Liver (tissue), 3 donors: Measurements from ENCODE around the gene OR5T1.

Experiments
- MAX ChIP-seq: IDR thresholded peaks from 2 replicates; pipeline ENCODE4 v1.6.1; 2016; ENCODE audit warnings: antibody characterized with exemption
- RAD21 ChIP-seq, 2 donors: IDR thresholded peaks; 2 replicates each; pipeline ENCODE4 v1.6.1; 2016; ENCODE audit warnings: antibody characterized with exemption in 2 of 2, mild to moderate bottlenecking in 2 of 2
- YY1 ChIP-seq: IDR thresholded peaks from 2 replicates; pipeline ENCODE4 v1.6.1; 2016; ENCODE audit warnings: antibody characterized with exemption, mild to moderate bottlenecking
- TF ChIP-seq, protein P1 (sequence below): fragments of 150-350 bp; IDR thresholded peaks from 2 replicates; pipeline ENCODE4 v1.5.1; 2017; ENCODE audit warnings: improper control_type of control experiment, low read depth, low read length; ENCODE audit not compliant: missing input control
- donor health status: healthy.
- donor health status: healthy.

- TF ChIP-seq, protein P1, sequence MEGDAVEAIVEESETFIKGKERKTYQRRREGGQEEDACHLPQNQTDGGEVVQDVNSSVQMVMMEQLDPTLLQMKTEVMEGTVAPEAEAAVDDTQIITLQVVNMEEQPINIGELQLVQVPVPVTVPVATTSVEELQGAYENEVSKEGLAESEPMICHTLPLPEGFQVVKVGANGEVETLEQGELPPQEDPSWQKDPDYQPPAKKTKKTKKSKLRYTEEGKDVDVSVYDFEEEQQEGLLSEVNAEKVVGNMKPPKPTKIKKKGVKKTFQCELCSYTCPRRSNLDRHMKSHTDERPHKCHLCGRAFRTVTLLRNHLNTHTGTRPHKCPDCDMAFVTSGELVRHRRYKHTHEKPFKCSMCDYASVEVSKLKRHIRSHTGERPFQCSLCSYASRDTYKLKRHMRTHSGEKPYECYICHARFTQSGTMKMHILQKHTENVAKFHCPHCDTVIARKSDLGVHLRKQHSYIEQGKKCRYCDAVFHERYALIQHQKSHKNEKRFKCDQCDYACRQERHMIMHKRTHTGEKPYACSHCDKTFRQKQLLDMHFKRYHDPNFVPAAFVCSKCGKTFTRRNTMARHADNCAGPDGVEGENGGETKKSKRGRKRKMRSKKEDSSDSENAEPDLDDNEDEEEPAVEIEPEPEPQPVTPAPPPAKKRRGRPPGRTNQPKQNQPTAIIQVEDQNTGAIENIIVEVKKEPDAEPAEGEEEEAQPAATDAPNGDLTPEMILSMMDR, result no peak
- TF ChIP-seq YY1, result no peak
- no peak for TF ChIP-seq MAX
- TF ChIP-seq RAD21 (IDR thresholded peaks at IDR 0.05), result no peak
Observed at GRCh38 chr11:56307836-56308235, 33.9 kb downstream of the OR5T1 start.
